Thyroid gland (tissue), 4 donors: ENCODE data around the gene SPATA9. TPM values are rescaled to one million over a fixed set of nuclear protein-coding genes. Genes with fewer than 3 reads are reported as not detected.

Source experiments
- DNase-seq, 2 donors: peaks; one replicate each; pipeline ENCODE4 v3.0.0-alpha.2; 2019
- H3K27ac ChIP-seq, 3 donors: fragments of 200-600 bp; sonication (generic); 1 replicate in 2 of 3; 2 replicates in 1 of 3; pipeline ENCODE4 v1.5.1; 2016 to 2019; ENCODE audit warnings: mild to moderate bottlenecking in 1 of 3, moderate library complexity in 1 of 3
- H3K27me3 ChIP-seq: fragments of 200-600 bp; sonication (generic); one replicate; pipeline ENCODE4 v1.5.1; 2019
- H3K36me3 ChIP-seq, 2 donors: fragments of 200-600 bp; sonication (generic); one replicate each; pipeline ENCODE4 v1.5.1; 2016 to 2019
- H3K4me1 ChIP-seq, 2 donors: fragments of 200-600 bp; sonication (generic); one replicate each; pipeline ENCODE4 v1.5.1; 2017 to 2019
- H3K4me3 ChIP-seq, 3 donors: fragments of 200-600 bp; sonication (generic); replicated peaks in 1 of 3; 1 replicate in 2 of 3; 2 replicates in 1 of 3; pipeline ENCODE4 v1.5.1; 2016; ENCODE audit warnings: mild to moderate bottlenecking in 1 of 3
- H3K9me3 ChIP-seq: fragments of 200-600 bp; sonication (generic); one replicate; pipeline ENCODE4 v1.5.1; 2017
- POLR2A ChIP-seq, 2 donors: fragments of 450-650 bp; IDR thresholded peaks; one replicate each; pipeline ENCODE4 v1.6.1; 2017; ENCODE audit warnings: antibody characterized with exemption in 2 of 2, mild to moderate bottlenecking in 2 of 2, moderate library complexity in 1 of 2
- WGBS, 2 donors: methylation state at CpG; one replicate each; pipeline ENCODE4 v1.1.5; 2017; 5-methylcytosine and 5-hydroxymethylcytosine counted together
- intact Hi-C: fragments of 100-400 bp; cut with DNase I; formaldehyde crosslinking; loops from one replicate; pipeline ENCODE4 v1.15.1; 2023
- total RNA-seq, 4 donors: library from RNA; depleted of rRNA; stranded (reverse); fragments of >200 nt; gene quantifications; one replicate each; pipeline ENCODE4 v1.2.3, GENCODE V29; 2016
- TF ChIP-seq, protein P1 (sequence below), 6 experiments: fragments of 200-600 bp in 3 of 6; fragments of 450-650 bp in 3 of 6; sonication (generic) in 3 of 6; IDR thresholded peaks; one replicate each; pipeline ENCODE4 v1.5.1; 2016 to 2019; ENCODE audit warnings: antibody characterized with exemption in 6 of 6, mild to moderate bottlenecking in 2 of 6, inconsistent platforms in 1 of 6, moderate library complexity in 1 of 6

The SPATA9 gene
- total RNA-seq, 4 donors from 2014 or later, result not detected

DNA sequence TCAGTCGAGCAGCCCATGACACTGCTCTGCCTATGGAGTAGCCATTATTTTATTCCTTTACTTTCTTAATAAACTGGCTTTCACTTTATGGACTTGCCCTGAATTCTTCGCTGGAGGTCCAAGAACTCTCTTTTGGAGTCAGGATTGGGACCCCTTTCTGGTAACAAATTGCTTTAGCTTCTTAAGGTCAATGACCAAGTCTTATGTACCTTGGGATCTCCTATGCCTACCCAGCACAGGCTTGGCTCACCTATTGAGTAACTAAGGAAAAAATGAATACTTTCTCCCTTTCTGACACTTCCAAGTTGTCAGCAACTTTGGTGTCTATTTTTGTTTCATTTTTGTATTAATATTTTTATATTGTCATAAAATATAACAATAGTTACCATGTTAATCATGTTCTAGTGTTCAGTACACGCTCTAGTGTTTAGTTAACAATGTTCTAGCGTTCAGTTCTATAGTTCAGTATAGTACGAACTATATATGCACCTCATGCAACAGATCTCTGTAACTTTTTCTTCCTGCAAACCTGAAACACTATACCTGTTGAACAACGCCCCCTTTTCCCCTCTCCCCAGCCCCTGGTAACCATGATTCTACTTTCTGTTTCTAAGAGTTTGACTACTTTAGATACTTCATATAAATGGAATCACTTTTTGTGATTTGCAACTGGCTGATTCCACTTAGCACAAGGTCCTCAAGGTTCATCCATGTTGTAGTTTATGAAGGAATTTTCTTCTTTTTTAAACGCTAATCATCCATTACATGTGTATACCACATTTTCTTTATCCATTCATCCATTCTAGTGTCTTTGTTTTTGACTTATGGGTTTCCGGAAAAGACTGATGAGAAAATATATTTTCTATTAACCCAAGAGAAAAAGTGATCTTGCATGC is 46.6 kb upstream of the SPATA9 start:
- no peaks in the 10 kb centered on the region for H3K9me3 ChIP-seq
- H3K4me1 ChIP-seq, result peaks cover 20 to 32% of the 10 kb centered on the region in 2 donors
- DNase-seq, result no peak
- H3K36me3 ChIP-seq, result no peaks in the 10 kb centered on the region
- WGBS, 2 donors, result 94 to 95% methylated on average over 8 of the region's 8 CpGs
- TF ChIP-seq POLR2A (IDR thresholded peaks at IDR 0.05), result no peak
- TF ChIP-seq, protein P1, sequence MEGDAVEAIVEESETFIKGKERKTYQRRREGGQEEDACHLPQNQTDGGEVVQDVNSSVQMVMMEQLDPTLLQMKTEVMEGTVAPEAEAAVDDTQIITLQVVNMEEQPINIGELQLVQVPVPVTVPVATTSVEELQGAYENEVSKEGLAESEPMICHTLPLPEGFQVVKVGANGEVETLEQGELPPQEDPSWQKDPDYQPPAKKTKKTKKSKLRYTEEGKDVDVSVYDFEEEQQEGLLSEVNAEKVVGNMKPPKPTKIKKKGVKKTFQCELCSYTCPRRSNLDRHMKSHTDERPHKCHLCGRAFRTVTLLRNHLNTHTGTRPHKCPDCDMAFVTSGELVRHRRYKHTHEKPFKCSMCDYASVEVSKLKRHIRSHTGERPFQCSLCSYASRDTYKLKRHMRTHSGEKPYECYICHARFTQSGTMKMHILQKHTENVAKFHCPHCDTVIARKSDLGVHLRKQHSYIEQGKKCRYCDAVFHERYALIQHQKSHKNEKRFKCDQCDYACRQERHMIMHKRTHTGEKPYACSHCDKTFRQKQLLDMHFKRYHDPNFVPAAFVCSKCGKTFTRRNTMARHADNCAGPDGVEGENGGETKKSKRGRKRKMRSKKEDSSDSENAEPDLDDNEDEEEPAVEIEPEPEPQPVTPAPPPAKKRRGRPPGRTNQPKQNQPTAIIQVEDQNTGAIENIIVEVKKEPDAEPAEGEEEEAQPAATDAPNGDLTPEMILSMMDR (IDR thresholded peaks at IDR 0.05), result no peak
- intact Hi-C loops, result loop anchor here (10.0 kb wide), 1 partner anchor 65 kb away; no protein-coding TSS in a partner anchor
- H3K27ac ChIP-seq, result no peak overlapping the region
- H3K27me3 ChIP-seq, result no peaks in the 10 kb centered on the region
- no peak overlapping the region for H3K4me3 ChIP-seq

DNA sequence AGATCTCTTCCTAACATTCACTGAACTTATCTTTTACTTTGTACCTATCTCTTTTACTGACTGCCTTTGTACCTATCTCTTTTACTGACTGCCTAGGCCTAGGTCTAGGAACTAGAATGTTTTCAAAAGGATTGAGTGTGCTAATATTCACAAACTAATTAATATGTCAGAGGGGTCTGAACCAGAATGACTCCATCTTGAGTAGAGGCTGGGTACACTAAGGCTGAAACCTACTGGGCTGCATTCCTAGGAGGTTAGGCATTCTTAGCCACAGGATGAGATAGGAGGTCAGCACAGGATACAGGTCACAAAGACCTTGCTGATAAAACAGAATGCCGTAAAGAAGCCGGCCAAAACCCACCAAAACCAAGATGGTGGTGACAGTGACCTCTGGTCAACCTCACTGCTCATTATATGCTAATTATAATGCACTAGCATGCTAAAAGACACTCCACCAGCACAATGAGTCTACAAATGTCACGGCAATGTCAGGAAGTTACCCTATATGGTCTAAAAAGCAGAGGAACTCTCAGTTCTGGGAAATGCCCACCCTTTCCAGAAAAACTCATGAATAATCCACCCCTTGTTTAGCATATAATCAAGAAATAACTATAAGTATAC is 45.8 kb upstream of the SPATA9 start:
- Histone ChIP-seq H3K27ac (peak overlapping the region in 1 of 3 donors; percentile 13), H3K27me3 (no peaks in the 10 kb centered on the region), H3K9me3 (no peaks in the 10 kb centered on the region), H3K4me3 (no peak overlapping the region), H3K36me3 (no peaks in the 10 kb centered on the region), H3K4me1 (peaks cover 15 to 31% of the 10 kb centered on the region in 2 donors)
- intact Hi-C loops, result no loop called here
- no peak for TF ChIP-seq POLR2A (IDR thresholded peaks at IDR 0.05)
- TF ChIP-seq, protein P1 (IDR thresholded peaks at IDR 0.05), result no peak
- no peak for DNase-seq
- WGBS, 2 donors, result 92 to 93% methylated on average over 3 of the region's 3 CpGs

DNA sequence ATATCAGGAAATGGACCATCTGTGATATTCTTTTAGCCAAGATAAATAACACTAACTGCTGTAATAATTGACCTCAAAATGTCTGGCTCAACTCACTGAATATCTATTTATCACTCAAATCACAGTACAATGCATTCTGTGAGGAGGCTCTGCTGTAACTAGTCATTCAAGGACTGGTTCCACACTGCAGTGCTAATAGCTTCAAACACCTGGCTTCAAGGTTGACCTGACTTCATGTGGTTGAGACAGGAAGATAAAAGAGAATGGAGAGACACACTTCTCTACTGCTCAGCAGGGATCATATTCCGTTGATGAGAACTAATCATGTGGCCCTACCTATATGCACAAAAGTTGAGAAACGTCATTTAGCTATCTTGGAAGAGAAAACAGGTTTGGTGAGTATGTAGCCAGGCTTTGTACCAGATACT is 45.0 kb upstream of the SPATA9 start:
- Histone ChIP-seq H3K27ac (peak overlapping the region in 1 of 3 donors; percentile 13), H3K36me3 (no peaks in the 10 kb centered on the region), H3K4me3 (no peak overlapping the region), H3K9me3 (no peaks in the 10 kb centered on the region), H3K4me1 (peaks cover 15 to 23% of the 10 kb centered on the region in 2 donors), H3K27me3 (no peaks in the 10 kb centered on the region)
- intact Hi-C loops, result no loop called here
- DNase-seq, result no peak
- TF ChIP-seq POLR2A (IDR thresholded peaks at IDR 0.05), result peak in 1 of 2 donors; percentile 18
- TF ChIP-seq, protein P1 (IDR thresholded peaks at IDR 0.05), result no peak
- 42 to 47% methylated on average over 2 of the region's 2 CpGs for WGBS, 2 donors

DNA sequence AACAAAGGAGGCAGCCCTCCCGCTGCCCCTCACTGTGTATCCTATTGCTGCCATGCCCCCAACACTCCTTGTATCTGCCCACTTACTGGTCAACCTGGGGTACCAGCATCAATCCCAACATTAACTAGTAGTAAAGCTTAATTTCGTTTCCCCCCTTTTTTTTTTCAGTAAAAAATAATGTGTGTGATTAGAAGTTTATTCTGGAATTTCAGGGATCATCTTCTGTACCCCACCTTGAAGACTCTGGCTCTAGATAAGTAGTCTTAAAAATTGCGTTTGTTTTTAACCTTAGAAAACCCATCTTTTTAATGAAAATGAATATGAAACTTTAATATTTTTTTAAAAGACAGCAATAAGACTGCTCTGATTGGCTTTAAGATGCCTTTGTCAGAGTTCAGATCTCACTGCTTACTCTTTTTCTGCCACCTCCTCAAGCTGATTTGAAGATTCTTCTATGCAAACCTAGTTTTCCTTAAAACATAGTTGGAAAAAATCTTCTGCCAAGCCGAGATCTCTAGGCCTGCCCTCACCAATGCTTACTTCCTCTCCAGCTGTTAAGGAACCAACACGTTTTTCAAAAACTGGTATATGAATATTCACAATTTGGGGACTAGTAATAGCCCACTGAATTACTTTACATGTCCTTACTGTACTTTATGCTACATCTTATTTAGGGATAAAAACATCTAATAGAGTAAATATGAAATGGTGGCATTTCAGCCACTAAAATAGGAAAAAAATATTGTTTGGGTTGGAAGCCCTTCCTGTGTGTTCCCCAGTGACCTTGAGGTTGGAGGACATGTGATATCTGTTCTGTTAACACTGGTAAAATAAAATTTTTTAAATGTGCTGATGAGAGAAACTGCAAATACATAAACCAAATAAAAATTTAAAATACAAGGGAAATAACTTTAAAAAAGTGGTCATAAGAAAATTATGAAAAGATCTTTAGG is 44.3 kb upstream of the SPATA9 start:
- TF ChIP-seq POLR2A (IDR thresholded peaks at IDR 0.05), result no peak
- TF ChIP-seq, protein P1 (IDR thresholded peaks at IDR 0.05), result no peak
- Histone ChIP-seq H3K9me3 (no peaks in the 10 kb centered on the region), H3K4me1 (peaks cover 12 to 20% of the 10 kb centered on the region in 2 donors), H3K4me3 (no peak overlapping the region), H3K27ac (no peak overlapping the region), H3K27me3 (no peaks in the 10 kb centered on the region), H3K36me3 (no peaks in the 10 kb centered on the region)
- WGBS, 2 donors, result 77 to 78% methylated on average over 5 of the region's 5 CpGs
- no peak for DNase-seq
- intact Hi-C loops, result no loop called here
